Stimulated activated CD4-positive, alpha-beta T cell treated with anti-CD3 and anti-CD28 coated beads, Interleukin-4, amount 100 ng/mL, for 4 hours (primary cell): ENCODE results near the gene FPGS.

Experiments used
- DNase-seq, 2 experiments: peaks; one replicate each; pipeline ENCODE4 v3.0.0-alpha.2; 2020

FPGS gene

DNA sequence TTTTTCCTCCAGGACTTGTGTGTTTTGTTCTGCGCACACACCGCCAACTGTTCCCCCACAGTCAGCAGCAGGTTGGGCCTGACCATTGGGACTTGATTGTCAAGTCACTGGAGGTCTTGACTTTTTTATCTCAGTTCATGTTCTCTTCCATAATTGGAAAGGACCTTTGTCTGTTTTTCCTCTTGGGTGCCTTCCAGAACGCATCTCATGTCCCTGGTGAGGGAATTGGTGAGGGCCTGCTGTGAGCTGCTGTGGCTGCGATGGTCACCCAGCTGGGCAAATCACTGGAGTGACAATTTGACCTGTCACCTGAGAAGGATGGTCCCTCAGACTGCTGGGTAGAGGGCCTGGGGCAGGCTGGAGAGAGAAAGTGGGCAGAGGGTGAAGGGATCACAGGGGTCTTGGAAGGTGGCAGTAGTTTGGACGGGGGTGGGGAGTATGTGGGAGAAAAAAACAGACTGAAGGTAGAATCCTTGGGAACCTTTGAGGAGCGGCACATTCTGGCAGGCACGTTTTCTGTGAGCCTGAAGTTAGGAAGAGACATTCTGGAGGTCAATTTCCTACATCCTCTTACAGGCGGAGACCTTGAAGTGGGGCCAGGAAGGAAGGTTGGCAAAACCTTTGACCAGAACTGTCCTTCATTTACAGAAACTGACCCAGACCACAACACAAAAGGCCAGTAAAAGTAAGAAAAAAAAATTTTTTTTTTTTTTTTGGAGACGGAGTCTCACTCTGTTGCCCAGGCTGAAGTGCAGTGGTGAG, 12.4 kb upstream of the FPGS start:
- no peak for DNase-seq

DNA sequence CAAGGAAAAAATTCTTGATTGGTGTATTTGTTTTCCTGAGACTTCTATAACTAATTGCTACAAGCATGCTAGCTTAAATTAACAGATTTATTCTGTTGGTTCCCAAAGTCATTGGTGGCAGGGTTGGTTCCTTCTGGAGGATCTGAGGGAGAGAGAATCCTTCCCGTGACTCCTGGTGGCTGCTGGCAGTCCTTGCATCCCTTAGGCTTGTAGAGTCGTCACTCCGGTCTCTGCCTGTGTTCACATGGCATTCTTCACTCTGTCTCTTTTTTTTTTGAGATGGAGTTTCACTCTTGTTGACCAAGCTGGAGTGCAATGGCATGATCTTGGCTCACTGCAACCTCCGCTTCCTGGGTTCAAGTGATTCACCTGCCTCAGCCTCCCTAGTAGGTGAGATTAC, 11.6 kb upstream of the FPGS start:
- DNase-seq: no peak

GRCh38 chr9:127792417-127793031, 10.2 kb upstream of the FPGS start:
- no peak for DNase-seq

- no peak for DNase-seq
Observed at GRCh38 chr9:127793093-127793708, 9.5 kb upstream of the FPGS start.

DNA sequence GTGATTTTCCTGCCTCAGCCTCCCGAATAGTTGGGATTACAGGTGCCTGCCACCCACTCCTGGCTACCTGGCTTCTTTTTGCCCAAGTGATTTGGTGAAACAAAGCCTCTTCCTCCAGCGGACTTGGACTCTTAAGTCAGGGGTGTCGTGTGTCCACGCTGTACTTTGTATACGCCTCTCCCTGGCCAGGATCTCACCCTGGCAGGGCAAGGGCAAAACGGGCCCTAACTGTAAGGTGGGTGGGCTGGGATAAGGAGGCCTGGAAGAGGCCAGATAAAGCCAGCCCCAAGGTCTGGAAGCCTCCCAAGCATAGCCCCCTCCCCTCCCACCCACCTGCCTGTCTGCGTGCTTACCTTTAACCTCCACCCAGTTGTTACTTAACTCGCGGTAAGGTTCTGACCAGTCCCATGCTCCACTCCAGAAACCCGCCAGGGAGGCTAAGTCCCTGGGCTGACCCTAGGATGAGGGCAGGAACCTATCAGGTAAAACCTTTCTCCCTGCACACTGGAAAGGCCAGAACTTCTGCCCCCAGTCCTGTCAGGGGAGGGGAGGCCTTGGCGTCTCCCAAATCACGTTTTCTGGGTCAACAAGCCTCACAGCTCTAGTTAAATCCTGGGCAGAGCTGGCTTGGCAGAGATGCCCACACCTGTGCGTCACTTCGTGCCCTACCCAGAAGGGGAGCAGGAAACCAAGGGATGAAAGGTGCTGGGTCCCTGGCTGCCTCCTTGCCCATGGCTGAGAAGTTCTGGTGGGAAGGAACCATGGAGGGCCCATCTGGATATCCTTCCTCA, 8.5 kb upstream of the FPGS start:
- DNase-seq: no peak

GRCh38 chr9:127796225-127796813, 6.4 kb upstream of the FPGS start:
- DNase-seq: no peak

DNA sequence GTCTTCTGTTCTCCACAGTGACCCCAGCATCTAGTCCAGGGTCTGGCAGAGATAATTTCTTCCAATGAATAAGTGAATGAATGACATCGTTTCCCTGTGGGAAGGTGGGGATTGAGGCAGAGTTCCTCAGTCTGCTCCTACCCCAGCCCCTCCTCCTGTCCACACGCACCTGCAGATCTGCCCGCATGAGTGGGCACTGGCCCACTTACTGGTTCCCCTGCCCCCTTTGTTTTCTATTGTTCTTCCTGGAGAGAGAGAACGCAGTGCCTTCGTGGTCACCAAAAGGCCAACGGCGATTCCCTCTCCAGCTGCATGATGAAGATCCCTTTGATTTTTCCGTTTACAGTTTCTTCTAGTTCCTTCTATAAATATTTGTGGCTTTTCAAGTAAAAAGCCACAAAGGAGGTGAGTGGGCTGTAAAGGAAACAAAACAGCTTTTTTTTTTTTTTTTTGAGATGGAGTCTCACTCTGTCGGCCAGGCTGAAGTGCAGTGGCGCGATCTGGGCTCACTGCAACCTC, 5.8 kb upstream of the FPGS start:
- DNase-seq: no peak

DNA sequence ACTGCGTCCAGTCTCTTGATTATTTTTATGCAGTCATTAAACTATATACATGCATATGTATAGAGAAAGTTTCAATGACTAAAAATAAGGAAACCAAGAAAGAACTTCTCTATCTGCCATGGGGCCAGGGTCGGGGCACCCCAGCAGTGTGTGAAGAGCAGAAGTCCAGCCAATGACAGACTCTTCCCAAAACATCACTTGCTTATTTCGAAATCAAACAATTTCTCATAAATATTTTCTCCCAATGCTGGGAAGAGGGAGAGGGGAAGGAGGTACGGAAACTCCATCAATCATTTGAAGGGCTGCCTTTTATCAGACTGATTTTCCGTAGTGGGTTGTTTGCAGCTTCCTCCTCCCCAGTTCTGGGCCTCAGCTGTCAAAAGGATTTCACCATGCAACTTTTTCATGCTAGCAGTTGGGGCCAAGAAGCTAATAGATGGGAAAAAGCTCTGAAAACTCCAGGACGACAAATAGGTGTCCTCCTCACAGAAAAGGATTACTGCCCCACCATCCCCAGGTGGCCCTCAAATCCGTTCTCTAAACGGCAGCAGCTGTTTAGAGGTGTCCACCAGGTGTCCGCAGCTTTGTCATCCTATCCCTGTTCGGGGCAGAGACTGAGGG, 617 bp upstream of the FPGS start:
- DNase-seq: no peak

DNA sequence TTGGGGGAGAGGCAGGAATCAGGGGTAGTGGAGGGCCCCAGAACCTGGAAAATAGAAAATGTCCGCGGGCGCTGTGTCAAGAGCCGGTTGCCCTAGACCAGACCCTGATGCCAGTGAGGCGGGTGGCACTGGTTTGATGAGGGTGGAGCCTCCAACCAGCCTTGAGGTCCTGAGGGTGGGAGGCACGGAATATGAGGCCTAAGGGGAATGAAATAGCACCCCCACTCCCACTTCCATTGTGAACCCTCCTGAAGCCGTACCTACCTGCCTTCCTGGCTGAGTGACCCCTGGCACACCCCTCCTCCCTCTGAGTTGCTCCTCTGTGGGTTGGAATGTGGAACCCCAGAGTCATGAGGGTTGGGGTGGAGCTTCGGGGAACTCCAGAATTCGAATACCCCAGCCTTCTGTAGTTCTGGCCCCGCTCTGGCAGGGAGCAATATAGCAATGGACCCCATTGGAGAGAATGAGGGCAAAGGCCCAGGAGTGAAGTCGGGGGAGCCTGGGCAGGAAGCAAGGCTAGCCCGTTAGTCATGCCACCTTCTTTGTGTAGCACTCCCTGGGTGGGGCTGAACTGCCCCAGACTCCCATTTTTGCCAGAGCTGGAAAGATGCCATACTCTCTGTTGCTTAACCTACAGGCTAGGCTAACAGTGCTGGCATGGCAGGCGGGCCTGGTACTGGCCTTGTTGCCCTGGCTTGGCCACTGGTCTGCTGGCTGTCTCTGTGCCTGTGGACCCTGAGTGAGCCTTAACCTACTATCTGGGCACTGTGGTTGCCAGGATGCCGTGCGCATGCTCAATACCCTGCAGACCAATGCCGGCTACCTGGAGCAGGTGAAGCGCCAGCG, 1.0 kb downstream of the FPGS start:
- peak in 1 of 2 experiments; percentile 19 for DNase-seq

DNA sequence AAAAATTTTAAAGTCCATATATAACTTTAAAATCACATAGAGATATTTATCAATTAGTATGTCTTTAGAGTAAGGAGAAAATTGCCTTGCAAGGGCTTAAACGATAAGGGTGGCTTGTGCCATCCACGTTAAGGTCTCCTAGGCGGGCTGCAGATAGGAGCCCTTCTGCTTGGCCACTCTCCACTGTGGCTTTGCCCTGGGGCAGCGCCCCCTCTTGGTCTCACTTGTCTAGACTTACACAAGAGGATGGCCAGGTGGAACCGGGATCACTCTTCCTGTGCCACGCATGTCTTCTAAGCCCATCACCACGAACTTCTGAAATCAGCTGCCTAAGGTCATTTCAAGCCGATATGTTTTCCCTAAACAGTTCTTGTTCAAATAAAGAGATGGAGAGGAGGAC, 2.9 kb downstream of the FPGS start:
- DNase-seq: no peak

DNA sequence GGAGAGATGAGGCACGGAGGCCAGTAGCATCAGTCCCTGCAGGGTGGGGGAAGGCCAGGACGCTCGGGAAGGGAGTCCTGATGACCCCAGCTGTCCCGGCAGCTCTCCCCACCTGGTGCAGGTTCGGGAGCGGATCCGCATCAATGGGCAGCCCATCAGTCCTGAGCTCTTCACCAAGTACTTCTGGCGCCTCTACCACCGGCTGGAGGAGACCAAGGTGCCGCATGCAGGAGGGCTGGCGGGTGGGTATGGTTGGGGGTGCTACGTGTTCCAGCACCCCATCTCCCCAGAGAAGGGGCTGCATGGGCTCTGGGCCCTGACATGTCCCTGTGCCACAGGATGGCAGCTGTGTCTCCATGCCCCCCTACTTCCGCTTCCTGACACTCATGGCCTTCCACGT, 4.2 kb downstream of the FPGS start:
- no peak for DNase-seq

DNA sequence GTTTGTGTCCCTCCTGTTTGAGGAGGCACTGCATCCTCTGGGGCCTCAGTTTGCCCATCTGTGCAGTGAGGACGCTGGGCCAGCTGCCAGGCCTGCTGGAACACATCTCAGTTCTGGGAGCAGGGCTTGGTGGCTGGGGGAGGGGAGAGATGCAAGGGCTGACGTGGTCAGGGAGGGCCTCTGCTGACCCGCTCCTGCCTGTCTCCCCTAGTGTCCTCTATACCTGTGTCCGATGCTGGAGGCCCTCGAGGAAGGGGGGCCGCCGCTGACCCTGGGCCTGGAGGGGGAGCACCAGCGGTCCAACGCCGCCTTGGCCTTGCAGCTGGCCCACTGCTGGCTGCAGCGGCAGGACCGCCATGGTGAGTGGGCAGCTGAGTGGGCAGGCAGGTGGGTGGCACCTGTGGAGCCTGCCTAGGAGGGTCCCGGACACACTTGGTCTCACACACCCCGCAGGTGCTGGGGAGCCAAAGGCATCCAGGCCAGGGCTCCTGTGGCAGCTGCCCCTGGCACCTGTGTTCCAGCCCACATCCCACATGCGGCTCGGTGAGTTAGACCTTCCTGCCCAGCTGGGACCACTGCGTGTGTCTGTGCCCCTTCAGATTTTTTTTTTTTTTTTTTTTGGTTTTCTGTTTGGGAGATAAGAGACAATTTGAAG, 5.8 kb downstream of the FPGS start:
- DNase-seq: no peak

- no peak for DNase-seq
Observed at GRCh38 chr9:127809002-127809539, 6.4 kb downstream of the FPGS start.

DNA sequence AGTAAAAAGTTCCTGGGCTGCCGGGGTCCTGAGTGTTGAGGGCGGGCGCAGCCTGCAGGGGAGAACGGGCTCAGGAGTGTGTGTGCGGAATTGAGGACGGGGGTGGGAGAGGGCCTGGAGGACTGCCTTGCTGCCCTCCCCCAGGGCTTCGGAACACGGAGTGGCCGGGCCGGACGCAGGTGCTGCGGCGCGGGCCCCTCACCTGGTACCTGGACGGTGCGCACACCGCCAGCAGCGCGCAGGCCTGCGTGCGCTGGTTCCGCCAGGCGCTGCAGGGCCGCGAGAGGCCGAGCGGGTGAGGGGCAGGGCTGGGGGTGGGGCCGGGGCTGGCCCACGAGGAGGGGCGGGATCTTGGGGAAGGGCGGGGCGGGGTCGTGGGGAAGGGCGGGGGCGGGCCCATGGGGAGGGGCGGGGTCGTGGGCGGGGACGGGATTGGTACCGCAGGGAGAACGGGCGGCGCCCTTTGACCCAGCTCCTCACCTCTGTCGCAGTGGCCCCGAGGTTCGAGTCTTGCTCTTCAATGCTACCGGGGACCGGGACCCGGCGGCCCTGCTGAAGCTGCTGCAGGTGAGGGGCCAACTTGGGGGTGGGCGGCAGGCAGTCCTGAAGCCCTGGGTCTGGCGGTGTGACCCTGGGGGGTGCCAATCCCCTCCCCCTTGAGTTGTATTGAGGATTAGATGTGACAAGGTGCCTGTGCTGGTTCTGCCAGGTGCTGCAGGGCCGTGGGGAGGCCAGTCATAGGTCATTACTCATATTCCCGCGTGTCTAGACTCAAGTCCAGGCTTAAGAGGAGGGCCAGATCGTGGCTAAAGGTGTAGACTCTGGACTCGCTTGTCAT, 7.1 kb downstream of the FPGS start:
- DNase-seq: no peak

GRCh38 chr9:127810378-127811187, 7.9 kb downstream of the FPGS start:
- no peak for DNase-seq

GRCh38 chr9:127812011-127812410, 9.3 kb downstream of the FPGS start:
- no peak for DNase-seq

DNA sequence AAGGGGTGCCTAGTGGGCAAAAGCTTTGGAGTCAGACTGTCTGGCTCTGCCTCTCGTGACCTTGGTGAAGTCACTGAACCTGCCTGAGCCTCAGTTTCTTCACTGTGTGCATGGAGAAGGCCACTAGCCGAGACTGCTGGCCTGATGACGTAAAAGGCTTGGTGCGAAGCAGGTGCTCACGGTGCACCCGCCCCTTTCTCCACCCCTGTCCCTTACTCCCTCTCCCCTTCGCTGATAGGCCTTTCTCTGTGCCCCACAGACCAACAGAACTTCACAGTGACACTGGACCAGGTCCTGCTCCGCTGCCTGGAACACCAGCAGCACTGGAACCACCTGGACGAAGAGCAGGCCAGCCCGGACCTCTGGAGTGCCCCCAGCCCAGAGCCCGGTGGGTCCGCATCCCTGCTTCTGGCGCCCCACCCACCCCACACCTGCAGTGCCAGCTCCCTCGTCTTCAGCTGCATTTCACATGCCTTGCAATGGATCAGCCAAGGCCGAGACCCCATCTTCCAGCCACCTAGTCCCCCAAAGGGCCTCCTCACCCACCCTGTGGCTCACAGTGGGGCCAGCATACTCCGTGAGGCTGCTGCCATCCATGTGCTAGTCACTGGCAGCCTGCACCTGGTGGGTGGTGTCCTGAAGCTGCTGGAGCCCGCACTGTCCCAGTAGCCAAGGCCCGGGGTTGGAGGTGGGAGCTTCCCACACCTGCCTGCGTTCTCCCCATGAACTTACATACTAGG, 10.4 kb downstream of the FPGS start:
- no peak for DNase-seq

- DNase-seq: no peak
Observed at GRCh38 chr9:127813686-127814226, 11.1 kb downstream of the FPGS start.
